Retinal pigment epithelial cell (primary cell): Measurements from ENCODE around the gene CAPN3.

ENCODE experiments used
- DNase-seq: peaks from one replicate; pipeline ENCODE4 v3.0.0-alpha.2; 2010; ENCODE audit warnings: low read depth
- H3K4me3 ChIP-seq: 2 replicates; pipeline ENCODE4 v1.5.1; 2011; ENCODE audit warnings: mild to moderate bottlenecking, low read length, control low read depth, moderate library complexity
- CTCF ChIP-seq: conservative IDR thresholded peaks from 2 replicates; pipeline ENCODE4 v1.5.1; 2011; ENCODE audit warnings: low read depth, low read length, control low read depth, inconsistent platforms

Gene CAPN3

DNA sequence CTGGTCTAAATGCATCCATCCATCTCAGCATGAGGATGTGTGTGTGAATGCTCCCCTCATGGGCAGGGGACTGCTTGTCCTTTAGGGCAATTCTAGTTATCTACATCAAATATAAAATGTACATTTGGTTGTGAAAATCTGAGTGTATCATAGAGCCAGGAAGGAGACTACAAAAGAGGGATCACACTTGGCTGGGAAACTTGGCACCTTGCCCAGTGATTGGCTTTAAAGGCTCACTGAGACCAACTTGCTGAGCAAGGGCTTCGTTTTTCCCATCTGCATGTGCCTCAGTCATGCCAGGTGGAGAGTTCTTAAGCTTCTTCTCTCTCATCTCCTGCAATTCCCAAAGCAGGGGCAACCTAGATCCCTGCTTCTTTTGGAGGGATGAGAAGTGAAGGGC lies 5.2 kb downstream of the CAPN3 start:
- peak; percentile 47 for DNase-seq
- no peak for TF ChIP-seq CTCF
- no peak overlapping the region for H3K4me3 ChIP-seq

DNA sequence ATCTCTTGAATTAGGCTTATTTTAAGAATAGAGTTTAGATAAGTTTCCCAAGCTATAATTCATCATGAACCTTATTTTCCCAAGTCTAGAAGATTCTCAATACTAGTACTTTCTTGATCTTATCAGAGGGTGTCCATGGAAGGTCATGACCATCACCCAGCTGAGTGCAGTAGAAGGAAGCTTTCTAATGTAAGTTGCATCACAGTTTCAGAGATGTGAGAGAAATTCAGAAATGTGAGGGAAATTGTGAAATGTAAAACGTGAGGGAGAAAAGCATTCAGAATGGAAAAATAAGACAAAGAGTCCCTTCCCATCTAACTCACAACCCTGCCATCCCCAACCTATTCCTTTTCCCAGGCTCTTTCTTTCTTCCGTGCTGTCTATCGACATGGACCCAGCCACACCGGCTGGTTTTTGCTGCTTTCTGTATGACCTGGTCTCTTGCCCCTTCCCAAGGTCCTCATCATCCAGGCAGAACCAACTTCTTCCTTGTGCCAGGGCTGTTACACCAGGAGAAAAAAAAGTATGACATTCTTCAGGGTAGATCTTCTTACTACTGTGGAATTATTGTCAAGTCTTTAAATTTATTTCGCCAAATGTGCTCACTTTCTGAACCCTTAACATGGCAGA lies 6.7 kb downstream of the CAPN3 start:
- no peak for TF ChIP-seq CTCF

DNA sequence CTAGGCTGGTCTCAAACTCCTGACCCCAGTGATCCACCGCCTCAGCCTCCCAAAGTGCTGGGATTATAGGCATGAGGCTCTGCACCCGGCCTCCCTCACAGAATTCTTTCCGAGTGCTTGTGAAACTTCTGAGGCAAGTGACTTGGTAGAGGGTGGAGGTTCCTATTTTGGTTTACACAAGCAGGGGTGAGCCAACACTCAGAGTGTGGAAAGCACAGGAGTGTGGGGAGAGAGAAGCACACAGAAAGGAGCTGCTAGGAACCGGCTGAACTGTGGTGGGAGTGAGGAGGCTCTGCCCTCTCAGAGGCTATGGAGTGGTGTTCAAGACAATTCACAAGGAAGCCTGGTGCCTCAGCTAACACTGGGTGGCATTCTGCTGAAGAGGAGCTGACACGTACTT lies 7.7 kb downstream of the CAPN3 start:
- no peak for TF ChIP-seq CTCF
- H3K4me3 ChIP-seq: no peak overlapping the region
- DNase-seq: no peak

More for the DNA sequence above, 6.7 kb downstream of the CAPN3 start:
- no peak for DNase-seq
- H3K4me3 ChIP-seq: no peak overlapping the region

DNA sequence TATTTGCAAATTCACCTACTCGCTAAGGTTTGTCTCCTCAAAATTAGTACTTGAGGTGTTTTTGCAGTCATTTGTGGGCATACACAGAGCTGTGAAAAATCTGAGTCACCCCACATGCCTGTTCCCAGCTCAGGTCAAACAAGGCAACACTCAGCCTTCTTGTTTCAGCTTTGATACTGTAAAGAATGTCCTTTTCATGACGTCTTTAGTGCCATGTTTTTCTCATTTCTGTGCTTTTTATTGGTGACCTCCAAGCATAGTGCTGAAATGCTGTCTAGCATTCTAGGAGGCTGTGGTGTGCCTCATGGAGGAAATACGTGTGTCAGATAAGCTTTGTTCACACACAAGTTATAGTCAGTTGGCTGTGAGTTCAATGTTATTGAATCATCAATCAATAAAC lies 8.8 kb downstream of the CAPN3 start:
- no peak for TF ChIP-seq CTCF
- DNase-seq: no peak
- no peak overlapping the region for H3K4me3 ChIP-seq

DNA sequence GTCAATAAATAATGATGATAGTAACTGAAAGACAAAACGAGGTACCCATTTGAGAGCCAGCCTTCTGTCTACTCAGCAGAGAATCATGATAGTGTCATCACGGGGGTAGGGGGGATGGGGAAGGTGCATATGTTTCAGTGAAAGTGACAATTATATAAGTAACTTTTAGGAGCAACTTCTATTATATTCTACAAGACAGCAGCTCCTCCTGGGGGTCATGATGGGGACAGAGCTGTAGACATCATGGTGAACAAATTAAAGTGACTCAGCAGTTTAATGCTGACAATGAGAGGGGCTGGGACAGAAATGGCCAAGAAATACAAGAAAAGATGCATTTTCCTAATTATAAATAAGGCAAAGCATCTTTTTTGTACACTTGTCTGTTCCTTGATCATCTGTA lies 11.8 kb downstream of the CAPN3 start:
- DNase-seq: no peak
- H3K4me3 ChIP-seq: no peak overlapping the region
- no peak for TF ChIP-seq CTCF

DNA sequence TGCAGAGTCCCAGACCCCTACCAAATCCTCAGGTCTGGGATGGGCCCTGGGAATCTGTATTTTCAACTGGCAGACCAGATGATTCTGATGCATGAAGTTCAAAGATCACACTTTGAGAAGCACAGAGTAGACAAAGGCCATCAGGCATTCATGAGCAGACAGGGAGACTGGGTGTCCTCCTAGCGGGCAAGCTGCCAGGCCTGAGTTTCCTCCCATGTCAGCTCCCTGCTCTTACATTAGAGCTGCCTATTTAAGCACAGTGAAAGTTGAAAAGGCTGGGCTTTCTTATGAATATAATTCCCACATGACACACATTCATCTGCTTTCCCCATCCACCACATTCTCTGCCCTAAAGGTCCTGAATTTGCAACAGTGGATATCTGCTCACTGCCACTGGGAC lies 14.0 kb downstream of the CAPN3 start:
- no peak for TF ChIP-seq CTCF
- no peak for DNase-seq
- H3K4me3 ChIP-seq: no peak overlapping the region

DNA sequence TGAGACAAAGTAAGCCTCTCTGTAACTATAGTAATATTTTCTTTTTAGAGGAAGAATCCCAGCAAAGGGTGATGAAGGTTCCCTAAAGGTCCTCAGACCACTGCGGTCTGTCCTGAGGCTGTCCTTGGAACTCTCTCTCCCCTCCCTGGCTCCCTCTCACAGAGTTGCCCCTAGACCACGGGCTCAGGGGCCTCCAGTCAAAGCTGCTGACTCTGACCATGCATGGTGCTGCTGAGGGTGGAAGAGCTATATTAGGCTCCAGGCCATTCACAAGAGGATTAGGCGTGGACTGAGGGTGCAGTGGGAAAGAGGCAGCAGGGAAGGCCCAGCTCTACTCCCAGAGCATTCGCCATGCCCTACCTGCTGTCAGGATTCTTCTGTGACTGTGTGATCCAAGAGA lies 14.6 kb downstream of the CAPN3 start:
- H3K4me3 ChIP-seq: no peak overlapping the region
- no peak for TF ChIP-seq CTCF
- DNase-seq: no peak
